ENCODE data around the gene NCOA3.

The NCOA3 gene

GRCh38 chr20:47620808-47621805, 119.4 kb downstream of the NCOA3 start:
- TF ChIP-seq, protein P1, sequence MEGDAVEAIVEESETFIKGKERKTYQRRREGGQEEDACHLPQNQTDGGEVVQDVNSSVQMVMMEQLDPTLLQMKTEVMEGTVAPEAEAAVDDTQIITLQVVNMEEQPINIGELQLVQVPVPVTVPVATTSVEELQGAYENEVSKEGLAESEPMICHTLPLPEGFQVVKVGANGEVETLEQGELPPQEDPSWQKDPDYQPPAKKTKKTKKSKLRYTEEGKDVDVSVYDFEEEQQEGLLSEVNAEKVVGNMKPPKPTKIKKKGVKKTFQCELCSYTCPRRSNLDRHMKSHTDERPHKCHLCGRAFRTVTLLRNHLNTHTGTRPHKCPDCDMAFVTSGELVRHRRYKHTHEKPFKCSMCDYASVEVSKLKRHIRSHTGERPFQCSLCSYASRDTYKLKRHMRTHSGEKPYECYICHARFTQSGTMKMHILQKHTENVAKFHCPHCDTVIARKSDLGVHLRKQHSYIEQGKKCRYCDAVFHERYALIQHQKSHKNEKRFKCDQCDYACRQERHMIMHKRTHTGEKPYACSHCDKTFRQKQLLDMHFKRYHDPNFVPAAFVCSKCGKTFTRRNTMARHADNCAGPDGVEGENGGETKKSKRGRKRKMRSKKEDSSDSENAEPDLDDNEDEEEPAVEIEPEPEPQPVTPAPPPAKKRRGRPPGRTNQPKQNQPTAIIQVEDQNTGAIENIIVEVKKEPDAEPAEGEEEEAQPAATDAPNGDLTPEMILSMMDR (IDR thresholded peaks at IDR 0.05; ENCODE audit: insufficient read depth, low read depth, low read length, missing control alignments), result peak; percentile 73
- no peak overlapping the region for H3K4me3 ChIP-seq (ENCODE audit: low read length)
- DNase-seq (ENCODE audit: low read depth), result peak; percentile 67

- H3K4me3 ChIP-seq (ENCODE audit: low read length), result no peak overlapping the region
- TF ChIP-seq, protein P1 (IDR thresholded peaks at IDR 0.05; ENCODE audit: insufficient read depth, low read depth, low read length, missing control alignments), result no peak
- no peak for DNase-seq (ENCODE audit: low read depth)
Observed at GRCh38 chr20:47622118-47622665, 120.5 kb downstream of the NCOA3 start.

DNA sequence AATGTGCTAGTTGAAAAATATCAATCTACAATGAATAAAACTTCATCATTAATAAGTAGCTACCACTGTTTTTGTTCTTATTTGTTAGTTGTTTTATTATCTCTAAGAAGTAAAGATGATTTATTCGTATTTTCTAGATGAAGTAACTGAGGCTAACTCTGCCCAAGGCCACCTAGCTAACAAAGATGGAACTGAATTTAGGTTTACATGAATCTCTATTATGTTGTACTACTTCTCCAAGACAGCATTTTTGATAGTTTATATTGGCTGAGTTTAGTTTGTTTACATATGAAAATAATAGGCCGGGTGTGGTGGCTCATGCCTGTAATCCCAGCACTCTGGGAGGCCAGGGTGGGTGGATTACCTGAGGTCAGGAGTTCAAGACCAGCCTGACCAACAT, 121.5 kb downstream of the NCOA3 start:
- no peak for DNase-seq (ENCODE audit: low read depth)
- TF ChIP-seq, protein P1 (IDR thresholded peaks at IDR 0.05; ENCODE audit: insufficient read depth, low read depth, low read length, missing control alignments), result no peak
- H3K4me3 ChIP-seq (ENCODE audit: low read length), result no peak overlapping the region

- no peak for DNase-seq (ENCODE audit: low read depth)
- no peak overlapping the region for H3K4me3 ChIP-seq (ENCODE audit: low read length)
- TF ChIP-seq, protein P1 (IDR thresholded peaks at IDR 0.05; ENCODE audit: insufficient read depth, low read depth, low read length, missing control alignments), result no peak
Observed at GRCh38 chr20:47627540-47627939, 125.9 kb downstream of the NCOA3 start.

GRCh38 chr20:47629907-47630306, 128.2 kb downstream of the NCOA3 start:
- no peak overlapping the region for H3K4me3 ChIP-seq (ENCODE audit: low read length)
- TF ChIP-seq, protein P1 (IDR thresholded peaks at IDR 0.05; ENCODE audit: insufficient read depth, low read depth, low read length, missing control alignments), result no peak

GRCh38 chr20:47631078-47631477, 129.4 kb downstream of the NCOA3 start:
- H3K4me3 ChIP-seq (ENCODE audit: low read length), result no peak overlapping the region
- TF ChIP-seq, protein P1 (IDR thresholded peaks at IDR 0.05; ENCODE audit: insufficient read depth, low read depth, low read length, missing control alignments), result no peak
- no peak for DNase-seq (ENCODE audit: low read depth)

More at GRCh38 chr20:47629907-47630306, 128.2 kb downstream of the NCOA3 start:
- no peak for DNase-seq (ENCODE audit: low read depth)
